GM12874 (cell line): Measurements from ENCODE around the gene KIFC1.

Experiments
- CTCF ChIP-seq: IDR thresholded peaks from 2 replicates; pipeline ENCODE4 v1.5.1; 2011; ENCODE audit warnings: low read depth, mild to moderate bottlenecking, control low read depth, low read length, moderate library complexity; ENCODE audit not compliant: insufficient read depth

The KIFC1 gene

GRCh38 chr6:33404884-33405283 is 13.3 kb downstream of the KIFC1 start:
- no peak for TF ChIP-seq CTCF

DNA sequence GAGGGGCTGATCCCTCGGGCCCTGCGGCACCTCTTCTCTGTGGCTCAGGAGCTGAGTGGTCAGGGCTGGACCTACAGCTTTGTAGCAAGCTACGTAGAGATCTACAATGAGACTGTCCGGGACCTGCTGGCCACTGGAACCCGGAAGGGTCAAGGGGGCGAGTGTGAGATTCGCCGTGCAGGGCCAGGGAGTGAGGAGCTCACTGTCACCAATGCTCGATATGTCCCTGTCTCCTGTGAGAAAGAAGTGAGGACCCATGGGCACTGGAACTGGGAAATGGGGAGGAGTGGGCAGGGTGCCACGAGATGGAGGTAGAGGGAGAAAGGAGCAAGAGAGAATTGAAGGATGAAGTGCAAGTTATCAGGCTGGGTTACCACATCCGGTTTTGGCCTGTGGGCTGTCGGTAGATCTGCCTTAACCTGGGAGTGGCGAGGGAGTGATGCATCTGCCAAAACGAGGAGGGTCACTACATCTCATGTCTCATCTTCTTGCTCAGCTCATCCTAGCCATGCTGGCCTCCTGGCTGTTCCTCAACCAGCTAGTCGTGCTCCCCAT is 13.8 kb downstream of the KIFC1 start:
- TF ChIP-seq CTCF: no peak

DNA sequence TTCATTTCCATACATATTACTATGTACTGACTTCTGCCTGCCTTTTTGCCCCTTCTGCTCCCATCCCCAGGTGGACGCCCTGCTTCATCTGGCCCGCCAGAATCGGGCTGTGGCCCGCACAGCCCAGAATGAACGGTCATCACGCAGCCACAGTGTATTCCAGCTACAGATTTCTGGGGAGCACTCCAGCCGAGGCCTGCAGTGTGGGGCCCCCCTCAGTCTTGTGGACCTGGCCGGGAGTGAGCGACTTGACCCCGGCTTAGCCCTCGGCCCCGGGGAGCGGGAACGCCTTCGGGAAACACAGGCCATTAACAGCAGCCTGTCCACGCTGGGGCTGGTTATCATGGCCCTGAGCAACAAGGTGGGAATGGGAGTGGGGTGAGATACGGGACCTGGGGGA is 14.5 kb downstream of the KIFC1 start:
- TF ChIP-seq CTCF: no peak

DNA sequence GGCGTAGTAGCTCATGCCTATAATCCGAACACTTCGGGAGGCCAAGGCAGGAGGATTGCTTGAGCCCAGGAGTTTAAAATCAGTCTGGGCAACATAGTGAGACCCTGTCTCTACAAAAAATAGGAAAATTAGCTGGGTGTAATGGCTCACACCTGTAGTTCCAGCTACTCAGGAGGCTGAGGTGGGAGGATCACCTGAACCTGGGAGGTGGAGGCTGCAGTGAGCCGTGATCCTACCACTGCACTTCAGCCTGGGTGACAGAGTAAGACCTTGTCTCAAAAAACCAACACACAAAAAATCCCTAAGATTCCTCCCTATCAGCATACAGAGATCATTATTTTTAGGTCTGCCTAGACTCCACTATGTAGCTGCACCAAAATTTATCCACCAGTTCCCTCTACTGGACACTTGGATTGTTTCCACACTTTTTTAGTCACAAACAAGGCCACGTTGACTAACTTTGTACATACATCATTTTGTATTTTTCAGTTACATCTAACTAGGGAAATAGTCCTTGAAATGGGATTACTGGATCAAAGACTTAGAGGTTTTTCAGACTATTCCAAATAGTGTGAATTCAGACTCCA is 15.6 kb downstream of the KIFC1 start:
- TF ChIP-seq CTCF: no peak

DNA sequence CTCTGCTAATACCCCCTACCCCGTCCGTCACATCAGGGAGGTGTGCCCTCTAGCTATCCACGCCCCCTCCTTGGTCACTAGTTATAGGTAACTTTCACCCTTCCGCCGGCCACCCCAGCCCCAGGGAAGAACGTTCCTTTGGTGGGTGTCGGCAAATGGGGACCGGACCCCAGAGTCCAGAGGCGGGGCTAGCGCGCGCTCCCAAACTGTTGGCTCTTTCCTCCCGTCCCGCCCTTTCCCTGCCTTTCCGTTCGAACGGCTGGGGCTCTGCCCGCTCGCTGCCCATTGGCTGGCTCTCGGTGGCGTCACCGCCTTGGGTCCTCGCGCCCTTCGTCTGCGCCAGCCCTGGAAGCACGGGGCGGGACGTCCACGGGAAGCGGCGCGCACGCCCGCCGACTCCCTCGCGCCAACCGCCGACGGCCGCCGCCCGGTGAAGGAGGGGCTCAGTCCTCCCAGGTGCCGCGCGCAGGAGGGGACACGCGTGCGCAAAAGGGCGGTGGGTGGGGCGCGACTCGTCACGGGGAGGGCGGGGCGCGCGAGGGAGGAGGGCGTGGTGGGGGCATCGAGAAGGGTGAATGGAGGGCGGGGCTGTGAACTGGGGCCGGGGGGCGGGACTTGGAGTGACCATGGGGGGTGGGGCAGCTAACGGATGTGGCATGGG is 18.6 kb downstream of the KIFC1 start:
- TF ChIP-seq CTCF: no peak

DNA sequence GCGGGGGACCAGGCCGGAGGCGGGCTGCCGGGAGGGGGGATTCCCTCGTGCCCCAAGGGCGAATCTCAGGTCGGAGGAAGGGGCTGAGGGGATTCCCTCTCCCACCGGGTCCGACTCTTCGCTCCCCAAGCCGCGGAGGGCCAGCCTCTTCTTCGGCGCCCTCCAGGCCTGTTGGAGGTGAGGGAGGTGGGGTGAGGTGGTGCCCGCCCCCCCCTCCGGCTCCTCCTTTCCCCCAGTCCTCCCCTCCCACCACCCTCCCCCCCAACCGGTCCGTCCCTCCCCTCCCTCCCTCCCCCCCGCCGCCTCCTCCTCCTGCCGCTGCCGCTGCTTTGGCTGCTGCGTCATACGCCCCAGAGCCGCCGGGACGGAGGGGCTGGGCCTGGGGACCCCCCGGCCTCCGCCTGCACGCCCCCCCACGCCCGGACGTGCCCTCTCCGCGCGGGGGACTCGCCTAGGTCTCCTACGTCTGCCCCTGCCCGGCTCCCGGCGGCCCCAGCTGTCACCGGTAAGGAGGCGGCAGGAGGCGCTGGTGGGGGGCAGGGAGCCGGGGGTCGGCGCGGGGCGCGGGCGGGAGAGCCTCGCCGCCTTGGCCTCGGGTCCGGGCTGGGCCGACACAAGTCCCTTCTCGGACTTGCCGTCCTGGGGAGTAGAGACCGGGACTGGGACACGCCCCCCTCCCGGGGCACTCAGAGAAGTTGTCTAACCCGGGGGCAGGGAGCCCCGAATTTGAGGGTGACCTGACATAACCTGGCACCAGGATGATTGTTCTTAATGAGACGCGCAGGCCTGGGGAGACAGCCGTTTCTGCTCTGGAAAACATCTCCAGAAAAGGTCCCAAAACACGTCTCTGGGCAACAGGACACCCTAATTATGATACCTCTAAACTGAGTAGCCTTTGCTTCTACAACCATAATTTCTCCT is 19.3 kb downstream of the KIFC1 start, which contains the start of gene PHF1:
TSS of gene PHF1 (plus strand) at position 304 of the 921 bp plus-strand sequence. CDS start 1,250 bp downstream, outside the sequence.
- no peak for TF ChIP-seq CTCF

GRCh38 chr6:33411632-33412005 is 20.0 kb downstream of the KIFC1 start:
- TF ChIP-seq CTCF: no peak
